Lower leg skin (tissue), 4 donors: ENCODE results near the gene CEACAM21. TPM values are rescaled to one million over a fixed set of nuclear protein-coding genes. Genes with fewer than 3 reads are reported as not detected.

Source experiments
- DNase-seq, 2 donors: peaks; one replicate each; pipeline ENCODE4 v3.0.0-alpha.2; 2019; ENCODE audit warnings: low spot score in 2 of 2
- H3K4me3 ChIP-seq: fragments of 200-600 bp; sonication (generic); 2 replicates; pipeline ENCODE4 v1.5.1; 2017; ENCODE audit warnings: mild to moderate bottlenecking, low read depth; ENCODE audit not compliant: poor library complexity, severe bottlenecking
- CTCF ChIP-seq, 3 donors: fragments of 450-650 bp; IDR thresholded peaks; one replicate each; pipeline ENCODE4 v1.5.1; 2016; ENCODE audit warnings: antibody characterized with exemption in 3 of 3, mild to moderate bottlenecking in 3 of 3, moderate library complexity in 2 of 3
- POLR2A ChIP-seq, 2 donors: fragments of 450-650 bp; IDR thresholded peaks; one replicate each; pipeline ENCODE4 v1.6.1; 2016 to 2017; ENCODE audit warnings: antibody characterized with exemption in 2 of 2, mild to moderate bottlenecking in 1 of 2, moderate library complexity in 1 of 2
- WGBS, 2 donors: methylation state at CpG; one replicate each; pipeline ENCODE4 v1.1.5; 2018; 5-methylcytosine and 5-hydroxymethylcytosine counted together
- intact Hi-C: fragments of 100-400 bp; cut with DNase I; formaldehyde crosslinking; loops from one replicate; pipeline ENCODE4 v1.15.0; 2023; ENCODE audit warnings: low total_unique reads
- total RNA-seq, 4 donors: library from RNA; depleted of rRNA; stranded (reverse); fragments of >200 nt; gene quantifications; one replicate each; pipeline ENCODE4 v1.1.0, GENCODE V29; 2016

Gene CEACAM21
- total RNA-seq, 4 donors from 2014 or later, result 0.75 TPM; not detected in 3

- 9% methylated on average over 10 of the region's 10 CpGs for WGBS, 2 donors
- intact Hi-C loops, result no loop called here
Observed at GRCh38 chr19:41597600-41598041, 21.7 kb downstream of the CEACAM21 start.

GRCh38 chr19:41599175-41599966, 23.4 kb downstream of the CEACAM21 start:
- TF ChIP-seq POLR2A (IDR thresholded peaks at IDR 0.05), result no peak
- no peak for TF ChIP-seq CTCF (IDR thresholded peaks at IDR 0.05)
- intact Hi-C loops, result no loop called here
- WGBS, 2 donors, result 32 to 33% methylated on average over 6 of the region's 6 CpGs
- DNase-seq, result peak in 1 of 2 donors; percentile 25
- H3K4me3 ChIP-seq, result no peak overlapping the region

More at GRCh38 chr19:41597600-41598041, 21.7 kb downstream of the CEACAM21 start:
- peak; percentile 54 to 91 for DNase-seq
- no peak overlapping the region for H3K4me3 ChIP-seq
- TF ChIP-seq POLR2A (IDR thresholded peaks at IDR 0.05) (no peak), CTCF (IDR thresholded peaks at IDR 0.05) (peak in 1 of 3 donors; percentile 16)

GRCh38 chr19:41601771-41602170, 25.8 kb downstream of the CEACAM21 start:
- peak in 1 of 2 donors; percentile 80 for DNase-seq

GRCh38 chr19:41604831-41605230, 28.9 kb downstream of the CEACAM21 start:
- H3K4me3 ChIP-seq, result no peak overlapping the region
- intact Hi-C loops, result no loop called here
- 38 to 39% methylated on average over 3 of the region's 3 CpGs for WGBS, 2 donors
- peak in 1 of 2 donors; percentile 54 for DNase-seq
- TF ChIP-seq CTCF (IDR thresholded peaks at IDR 0.05), result no peak
- no peak for TF ChIP-seq POLR2A (IDR thresholded peaks at IDR 0.05)

More at GRCh38 chr19:41601771-41602170, 25.8 kb downstream of the CEACAM21 start:
- H3K4me3 ChIP-seq, result no peak overlapping the region
- intact Hi-C loops, result no loop called here
- 60 to 62% methylated on average over 4 of the region's 4 CpGs for WGBS, 2 donors
- TF ChIP-seq POLR2A (IDR thresholded peaks at IDR 0.05) (no peak), CTCF (IDR thresholded peaks at IDR 0.05) (no peak)

- WGBS, 2 donors, result 83 to 84% methylated on average over 5 of the region's 5 CpGs
- H3K4me3 ChIP-seq, result no peak overlapping the region
Observed at GRCh38 chr19:41606215-41606837, 30.4 kb downstream of the CEACAM21 start.

More at GRCh38 chr19:41606215-41606837, 30.4 kb downstream of the CEACAM21 start:
- peak in 1 of 2 donors; percentile 49 for DNase-seq
- no peak for TF ChIP-seq POLR2A (IDR thresholded peaks at IDR 0.05)
- no peak for TF ChIP-seq CTCF (IDR thresholded peaks at IDR 0.05)
- intact Hi-C loops, result no loop called here
